Ascending aorta (tissue), 2 donors: ENCODE results near the gene HSPB6. TPM values are rescaled to one million over a fixed set of nuclear protein-coding genes. Genes with fewer than 3 reads are reported as not detected.
"Not testable (repeated sequence)": the region's sequence is repeated elsewhere in the genome, so short reads cannot be mapped to it uniquely, and the experiment has no call there.

Experiments used
- DNase-seq, 2 donors: peaks; one replicate each; pipeline ENCODE4 v3.0.0-alpha.2; 2019; ENCODE audit warnings: low spot score in 2 of 2
- H3K27ac ChIP-seq, 2 donors: fragments of 200-600 bp; sonication (generic); one replicate each; pipeline ENCODE4 v1.5.1; 2016 to 2017; ENCODE audit warnings: mild to moderate bottlenecking in 1 of 2
- H3K27me3 ChIP-seq: fragments of 200-600 bp; sonication (generic); one replicate; pipeline ENCODE4 v1.5.1; 2017
- H3K36me3 ChIP-seq, 2 donors: fragments of 200-600 bp; sonication (generic); one replicate each; pipeline ENCODE4 v1.5.1; 2016
- H3K4me1 ChIP-seq, 2 donors: fragments of 200-600 bp; sonication (generic); one replicate each; pipeline ENCODE4 v1.5.1; 2016 to 2017; ENCODE audit warnings: mild to moderate bottlenecking in 1 of 2
- H3K4me3 ChIP-seq, 2 donors: fragments of 200-600 bp; sonication (generic); one replicate each; pipeline ENCODE4 v1.5.1; 2016 to 2017; ENCODE audit warnings: mild to moderate bottlenecking in 1 of 2
- H3K9me3 ChIP-seq, 2 donors: fragments of 200-600 bp; sonication (generic); one replicate each; pipeline ENCODE4 v1.5.1; 2016
- intact Hi-C: fragments of 100-400 bp; cut with DNase I; formaldehyde crosslinking; loops from one replicate; pipeline ENCODE4 v1.15.1; 2023
- total RNA-seq: library from RNA; depleted of rRNA; stranded (reverse); fragments of >200 nt; gene quantifications from one replicate; pipeline ENCODE4 v1.1.0, GENCODE V29; 2016
- TF ChIP-seq, protein P1 (sequence below), 3 experiments: fragments of 200-600 bp in 2 of 3; fragments of 450-650 bp in 1 of 3; sonication (generic) in 2 of 3; IDR thresholded peaks; one replicate each; pipeline ENCODE4 v1.5.1; 2016 to 2019; ENCODE audit warnings: antibody characterized with exemption in 3 of 3, mild to moderate bottlenecking in 1 of 3, moderate library complexity in 1 of 3

HSPB6 gene
- total RNA-seq, 1 donor from 2014 or later: 265 TPM

- Histone ChIP-seq H3K27me3 (no peaks in the 10 kb centered on the region), H3K4me1 (no peaks in the 10 kb centered on the region), H3K27ac (no peak overlapping the region), H3K4me3 (no peak overlapping the region), H3K9me3 (no peaks in the 10 kb centered on the region), H3K36me3 (no peaks in the 10 kb centered on the region)
- TF ChIP-seq, protein P1, sequence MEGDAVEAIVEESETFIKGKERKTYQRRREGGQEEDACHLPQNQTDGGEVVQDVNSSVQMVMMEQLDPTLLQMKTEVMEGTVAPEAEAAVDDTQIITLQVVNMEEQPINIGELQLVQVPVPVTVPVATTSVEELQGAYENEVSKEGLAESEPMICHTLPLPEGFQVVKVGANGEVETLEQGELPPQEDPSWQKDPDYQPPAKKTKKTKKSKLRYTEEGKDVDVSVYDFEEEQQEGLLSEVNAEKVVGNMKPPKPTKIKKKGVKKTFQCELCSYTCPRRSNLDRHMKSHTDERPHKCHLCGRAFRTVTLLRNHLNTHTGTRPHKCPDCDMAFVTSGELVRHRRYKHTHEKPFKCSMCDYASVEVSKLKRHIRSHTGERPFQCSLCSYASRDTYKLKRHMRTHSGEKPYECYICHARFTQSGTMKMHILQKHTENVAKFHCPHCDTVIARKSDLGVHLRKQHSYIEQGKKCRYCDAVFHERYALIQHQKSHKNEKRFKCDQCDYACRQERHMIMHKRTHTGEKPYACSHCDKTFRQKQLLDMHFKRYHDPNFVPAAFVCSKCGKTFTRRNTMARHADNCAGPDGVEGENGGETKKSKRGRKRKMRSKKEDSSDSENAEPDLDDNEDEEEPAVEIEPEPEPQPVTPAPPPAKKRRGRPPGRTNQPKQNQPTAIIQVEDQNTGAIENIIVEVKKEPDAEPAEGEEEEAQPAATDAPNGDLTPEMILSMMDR (IDR thresholded peaks at IDR 0.05): no peak
- DNase-seq: no peak
- intact Hi-C loops: no loop called here
Observed at GRCh38 chr19:35796645-35797542, 40.1 kb upstream of the HSPB6 start.

- H3K27me3 ChIP-seq, H3K27ac ChIP-seq, DNase-seq, H3K9me3 ChIP-seq, intact Hi-C loops, H3K36me3 ChIP-seq, H3K4me1 ChIP-seq, H3K4me3 ChIP-seq: not testable (repeated sequence)
Observed at GRCh38 chr19:35795564-35795963, 38.7 kb upstream of the HSPB6 start.

DNA sequence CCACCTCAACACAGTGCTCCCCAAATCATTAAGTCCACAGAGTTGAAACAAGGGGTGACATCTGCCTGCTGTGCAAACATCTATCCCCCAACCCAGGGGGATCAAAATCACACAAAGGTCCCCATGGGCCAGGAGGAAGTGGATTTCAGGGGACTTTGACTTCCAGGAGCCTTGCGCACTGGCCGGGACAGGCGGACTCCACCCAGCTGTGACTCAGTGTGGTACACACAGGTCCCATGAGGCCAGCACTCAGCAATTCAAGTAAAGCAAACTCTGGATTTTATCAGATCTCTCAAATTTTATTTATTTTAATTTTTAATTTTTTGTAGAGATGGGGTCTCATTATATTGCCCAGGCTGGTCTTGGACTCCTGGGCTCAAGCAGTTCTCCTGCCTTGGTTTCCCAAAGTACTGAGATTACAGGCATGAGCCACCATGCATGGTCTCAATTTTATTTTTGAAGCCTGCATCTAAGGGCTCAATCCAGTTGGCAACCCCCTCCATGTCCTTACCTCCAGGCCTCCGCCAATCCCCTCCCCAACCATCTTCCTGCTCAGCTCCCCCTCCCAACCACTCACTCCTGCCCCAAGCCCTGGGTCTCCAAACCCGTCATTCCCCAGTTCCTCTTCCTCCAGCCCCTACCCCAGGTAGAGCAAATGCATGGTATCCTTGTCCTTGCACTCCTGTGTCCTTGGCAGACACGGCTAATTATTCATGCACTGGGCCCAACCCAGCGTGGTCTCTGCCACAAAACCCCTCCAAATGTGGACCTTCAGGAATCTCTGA lies 36.7 kb upstream of the HSPB6 start:
- intact Hi-C loops: no loop called here
- Histone ChIP-seq H3K27ac (no peak overlapping the region), H3K4me3 (no peak overlapping the region), H3K27me3 (no peaks in the 10 kb centered on the region), H3K9me3 (no peaks in the 10 kb centered on the region), H3K36me3 (no peaks in the 10 kb centered on the region), H3K4me1 (no peaks in the 10 kb centered on the region)
- TF ChIP-seq, protein P1 (IDR thresholded peaks at IDR 0.05): no peak
- no peak for DNase-seq

GRCh38 chr19:35792888-35793287 lies 36.1 kb upstream of the HSPB6 start:
- intact Hi-C loops: no loop called here
- Histone ChIP-seq H3K27me3 (no peaks in the 10 kb centered on the region), H3K4me1 (no peaks in the 10 kb centered on the region), H3K27ac (no peak overlapping the region), H3K36me3 (no peaks in the 10 kb centered on the region), H3K4me3 (no peak overlapping the region), H3K9me3 (no peaks in the 10 kb centered on the region)
- DNase-seq: no peak
- TF ChIP-seq, protein P1 (IDR thresholded peaks at IDR 0.05): no peak

DNA sequence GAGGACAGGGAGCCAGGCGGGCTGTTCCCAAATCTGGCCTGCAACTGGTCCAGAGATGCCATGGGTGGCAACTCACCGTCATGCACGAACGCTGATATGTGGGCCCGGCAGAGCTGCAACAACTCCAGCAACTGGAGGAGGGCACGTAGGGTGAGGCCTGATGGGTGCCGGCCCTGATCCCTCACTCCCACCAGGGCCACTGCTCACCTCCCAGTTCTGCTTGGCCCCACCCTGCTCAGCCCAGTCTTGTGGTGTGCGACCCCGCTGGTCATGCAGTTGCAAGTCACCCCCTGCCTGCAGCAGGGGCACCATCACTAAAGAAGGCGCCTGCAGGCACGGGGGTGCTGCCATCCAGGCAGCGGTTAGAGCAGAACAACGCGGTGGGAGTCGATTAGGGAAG lies 35.5 kb upstream of the HSPB6 start:
- Histone ChIP-seq H3K36me3 (peaks cover 0 to under 1% of the 10 kb centered on the region in 2 donors), H3K4me1 (no peaks in the 10 kb centered on the region), H3K27me3 (no peaks in the 10 kb centered on the region), H3K27ac (no peak overlapping the region), H3K9me3 (no peaks in the 10 kb centered on the region), H3K4me3 (no peak overlapping the region)
- intact Hi-C loops: no loop called here
- no peak for DNase-seq
- TF ChIP-seq, protein P1 (IDR thresholded peaks at IDR 0.05): no peak

DNA sequence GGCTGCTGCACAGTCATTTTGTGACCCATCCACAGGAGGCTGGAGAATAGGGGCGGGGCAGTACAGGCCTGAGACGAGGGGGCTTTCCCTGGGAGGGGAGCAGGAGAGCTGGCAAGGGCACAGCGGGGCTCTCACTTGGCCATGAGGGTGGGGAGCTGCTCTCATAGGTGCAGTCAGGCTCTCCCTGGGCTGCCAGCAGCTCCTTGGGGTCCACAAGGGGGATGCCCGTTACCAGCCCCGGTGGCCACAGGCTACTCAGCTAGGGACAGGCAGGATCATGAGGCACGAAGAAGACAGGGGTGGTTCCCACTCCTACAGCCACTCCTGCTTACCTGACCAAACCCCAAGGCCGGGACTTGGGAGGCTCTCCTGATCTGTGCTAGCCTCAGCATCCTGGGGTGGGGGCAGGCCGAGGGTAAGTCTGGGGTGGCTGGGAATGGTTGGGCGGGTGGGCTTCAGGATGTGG lies 35.0 kb upstream of the HSPB6 start:
- TF ChIP-seq, protein P1 (IDR thresholded peaks at IDR 0.05): no peak
- H3K4me3 ChIP-seq: no peak overlapping the region
- peaks cover 0 to 5% of the 10 kb centered on the region in 2 donors for H3K36me3 ChIP-seq
- intact Hi-C loops: no loop called here
- DNase-seq: no peak
- no peak overlapping the region for H3K27ac ChIP-seq
- no peaks in the 10 kb centered on the region for H3K4me1 ChIP-seq
- no peaks in the 10 kb centered on the region for H3K27me3 ChIP-seq
- no peaks in the 10 kb centered on the region for H3K9me3 ChIP-seq
